HCT116 (cell line): ENCODE measurements around the gene MRAP2. TPM values are rescaled to one million over a fixed set of nuclear protein-coding genes. Genes with fewer than 3 reads are reported as not detected.

Experiments
- ATAC-seq: fragments of 200-7000 bp; cut with Tn5 transposase; 2 replicates; pipeline ENCODE4 v1.9.1; 2020; ENCODE audit warnings: mild to moderate bottlenecking, moderate library complexity
- BruUV-seq: library from RNA; stranded (reverse); fragments of 400-500 nt; replicated peaks from 2 replicates; lab custom pipeline; 2021; lab: Mats Ljungman, UMichigan
- CTCF ChIA-PET: fragments of 300-600 bp; sonication (Branson Sonifier 250); formaldehyde crosslinking; loops from one replicate; lab custom pipeline; 2021; ENCODE audit warnings: antibody characterized with exemption; lab: Charles Lee
- POLR2A ChIA-PET: fragments of 300-600, 350-600 bp; sonication (Branson Sonifier 250); formaldehyde crosslinking; loops from one replicate; lab custom pipeline; 2021; ENCODE audit warnings: antibody characterized with exemption; lab: Charles Lee
- RAD21 ChIA-PET, 2 experiments: fragments of 300-600 bp; sonication (Branson Sonifier 250); formaldehyde crosslinking; loops; one replicate each; lab custom pipeline; 2023; ENCODE audit warnings: low total read pairs in 2 of 2; ENCODE audit not compliant: uncharacterized antibody in 2 of 2, unreplicated experiment in 2 of 2, low non-redundant PET in 1 of 2; lab: Charles Lee
- DNase-seq: peaks from one replicate; pipeline ENCODE4 v3.0.0-alpha.2; 2010; ENCODE audit warnings: low read depth, low spot score
- H2AFZ ChIP-seq: fragments of 200-600 bp; shearing (Covaris generic), sonication (generic); 2 replicates; pipeline ENCODE4 v1.6.1; 2017; ENCODE audit warnings: low read depth, mixed run types, mixed read lengths, antibody characterized with exemption, low read length; ENCODE audit not compliant: poor library complexity, severe bottlenecking
- H3K27ac ChIP-seq: 2 replicates; pipeline ENCODE4 v1.5.1; 2012; ENCODE audit warnings: low read depth, low read length
- H3K27me3 ChIP-seq: fragments of 200-600 bp; sonication (generic); 2 replicates; pipeline ENCODE4 v1.6.1; 2016; ENCODE audit warnings: mixed run types, low read length, mixed read lengths; ENCODE audit not compliant: insufficient read depth
- H3K36me3 ChIP-seq, 2 experiments: fragments of 200-500 bp in 1 of 2; fragments of 200-600 bp in 1 of 2; sonication (Bioruptor generic) in 1 of 2; sonication (generic) in 1 of 2; 2 replicates each; pipeline versions ENCODE4 v1.5.1 to v1.6.1; 2014 to 2016; ENCODE audit warnings: low read length in 2 of 2, inconsistent platforms in 1 of 2, mixed read lengths in 1 of 2, mixed run types in 1 of 2; ENCODE audit not compliant: insufficient read depth in 2 of 2, control insufficient read depth in 1 of 2
- H3K4me1 ChIP-seq, 2 experiments: fragments of 200-600 bp in 1 of 2; sonication (generic) in 1 of 2; 2 replicates each; pipeline versions ENCODE4 v1.5.1 to v1.6.1; 2012 to 2017; ENCODE audit warnings: low read length in 2 of 2, inconsistent platforms in 1 of 2, mild to moderate bottlenecking in 1 of 2, mixed read lengths in 1 of 2, mixed run types in 1 of 2, moderate library complexity in 1 of 2; ENCODE audit not compliant: insufficient read depth in 2 of 2, control insufficient read depth in 1 of 2
- H3K4me2 ChIP-seq: fragments of 200-600 bp; sonication (generic); 2 replicates; pipeline ENCODE4 v1.6.1; 2017; ENCODE audit warnings: mixed run types, low read length, mixed read lengths
- H3K4me3 ChIP-seq, 2 experiments: fragments of 200-600 bp in 1 of 2; sonication (generic) in 1 of 2; replicated peaks in 1 of 2; 2 replicates each; pipeline ENCODE4 v1.5.1; 2011 to 2016; ENCODE audit warnings: low read length in 2 of 2, control low read depth in 1 of 2, low read depth in 1 of 2, mild to moderate bottlenecking in 1 of 2, mixed read lengths in 1 of 2, mixed run types in 1 of 2
- H3K79me2 ChIP-seq: fragments of 200-600 bp; sonication (generic); 2 replicates; pipeline ENCODE4 v1.6.1; 2017; ENCODE audit warnings: mild to moderate bottlenecking, mixed run types, low read length, moderate library complexity, mixed read lengths; ENCODE audit not compliant: insufficient read depth
- H3K9ac ChIP-seq: fragments of 200-600 bp; sonication (generic); 2 replicates; pipeline ENCODE4 v1.6.1; 2016; ENCODE audit warnings: low read length, mixed read lengths
- H3K9me2 ChIP-seq: fragments of 200-600 bp; sonication (generic), shearing (Covaris generic); 2 replicates; pipeline ENCODE4 v1.6.1; 2017; ENCODE audit warnings: mixed run types, mild to moderate bottlenecking, moderate library complexity; ENCODE audit not compliant: insufficient read depth
- H3K9me3 ChIP-seq, 2 experiments: fragments of 200-500 bp in 1 of 2; fragments of 200-600 bp in 1 of 2; sonication (Bioruptor generic) in 1 of 2; sonication (generic) in 1 of 2; 2 replicates each; pipeline ENCODE4 v1.6.1; 2014 to 2017; ENCODE audit warnings: low read length in 2 of 2, mixed read lengths in 2 of 2, inconsistent platforms in 1 of 2, low read depth in 1 of 2, mild to moderate bottlenecking in 1 of 2, mixed run types in 1 of 2, moderate library complexity in 1 of 2; ENCODE audit not compliant: control insufficient read depth in 1 of 2, insufficient read depth in 1 of 2
- H4K20me1 ChIP-seq: fragments of 200-600 bp; sonication (generic), shearing (Covaris generic); 2 replicates; pipeline ENCODE4 v1.6.1; 2017; ENCODE audit warnings: mixed run types, mild to moderate bottlenecking, moderate library complexity; ENCODE audit not compliant: insufficient read depth
- ATF3 ChIP-seq: IDR thresholded peaks from 2 replicates; pipeline ENCODE4 v1.6.1; 2012
- CBX3 ChIP-seq: IDR thresholded peaks from 2 replicates; pipeline ENCODE4 v1.6.1; 2012; ENCODE audit warnings: low read depth
- CEBPB ChIP-seq: IDR thresholded peaks from 2 replicates; pipeline ENCODE4 v1.6.1; 2012; ENCODE audit warnings: low read depth
- CTCF ChIP-seq, 3 experiments: fragments of 200-600 bp in 1 of 3; sonication (generic) in 1 of 3; IDR thresholded peaks in 2 of 3; conservative IDR thresholded peaks in 1 of 3; 2 replicates each; pipeline ENCODE4 v1.5.1; 2012 to 2017; ENCODE audit warnings: low read depth in 2 of 3, low read length in 2 of 3, antibody characterized with exemption in 1 of 3, borderline replicate concordance in 1 of 3, control low read depth in 1 of 3, mild to moderate bottlenecking in 1 of 3, mixed read lengths in 1 of 3, mixed run types in 1 of 3, moderate library complexity in 1 of 3; ENCODE audit not compliant: insufficient read depth in 1 of 3
- EGR1 ChIP-seq: IDR thresholded peaks from 2 replicates; pipeline ENCODE4 v1.6.1; 2012; ENCODE audit warnings: low read depth
- ELF1 ChIP-seq: IDR thresholded peaks from 2 replicates; pipeline ENCODE4 v1.6.1; 2012; ENCODE audit warnings: low read depth, borderline replicate concordance
- EZH2 ChIP-seq: fragments of 200-600 bp; sonication (generic); IDR thresholded peaks from 2 replicates; pipeline ENCODE4 v1.6.1; 2017; ENCODE audit warnings: antibody characterized with exemption, mixed run types
- FOSL1 ChIP-seq: IDR thresholded peaks from 2 replicates; pipeline ENCODE4 v1.6.1; 2012; ENCODE audit warnings: low read depth
- JUND ChIP-seq: IDR thresholded peaks from 2 replicates; pipeline ENCODE4 v1.6.1; 2012
- MAX ChIP-seq: IDR thresholded peaks from 2 replicates; pipeline ENCODE4 v1.6.1; 2012
- POLR2A ChIP-seq: IDR thresholded peaks from 2 replicates; pipeline ENCODE4 v1.7.0; 2011; ENCODE audit warnings: borderline replicate concordance; ENCODE audit not compliant: insufficient read depth, insufficient read length; ENCODE audit errors: extremely low read depth
- POLR2AphosphoS5 ChIP-seq: IDR thresholded peaks from 2 replicates; pipeline ENCODE4 v1.6.1; 2011; ENCODE audit warnings: mild to moderate bottlenecking, low read depth, low read length, moderate library complexity
- REST ChIP-seq: IDR thresholded peaks from 2 replicates; pipeline ENCODE4 v1.6.1; 2012; ENCODE audit warnings: low read depth
- SP1 ChIP-seq: IDR thresholded peaks from 2 replicates; pipeline ENCODE4 v1.6.1; 2012; ENCODE audit warnings: low read depth
- SRF ChIP-seq: IDR thresholded peaks from 2 replicates; pipeline ENCODE4 v1.6.1; 2012; ENCODE audit warnings: low read depth
- TCF7L2 ChIP-seq: IDR thresholded peaks from 2 replicates; pipeline ENCODE4 v1.7.0; 2011; ENCODE audit warnings: borderline replicate concordance, inconsistent platforms; ENCODE audit not compliant: insufficient read depth, insufficient read length; ENCODE audit errors: extremely low read depth
- YY1 ChIP-seq: IDR thresholded peaks from 2 replicates; pipeline ENCODE4 v1.6.1; 2011; ENCODE audit warnings: low read length, low read depth, moderate library complexity, mild to moderate bottlenecking; ENCODE audit not compliant: insufficient replicate concordance; ENCODE audit errors: extremely low read depth
- ZBTB33 ChIP-seq: IDR thresholded peaks from 2 replicates; pipeline ENCODE4 v1.6.1; 2011; ENCODE audit warnings: mild to moderate bottlenecking, low read length, moderate library complexity; ENCODE audit not compliant: insufficient replicate concordance; ENCODE audit errors: extremely low read depth
- ZFX ChIP-seq: fragments of 450-650 bp; IDR thresholded peaks from 2 replicates; pipeline ENCODE4 v1.6.1; 2017
- ZNF274 ChIP-seq: fragments of 200-500 bp; sonication (Bioruptor generic); IDR thresholded peaks from 2 replicates; pipeline ENCODE4 v1.6.1; 2014; ENCODE audit warnings: mild to moderate bottlenecking, low read depth, low read length, inconsistent platforms
- intact Hi-C: fragments of 100-400 bp; cut with micrococcal nuclease; formaldehyde crosslinking; loops from 2 replicates; pipeline ENCODE4 v1.10.0; 2022
- total RNA-seq: library from RNA; stranded (reverse); gene quantifications from one replicate; pipeline ENCODE4 v1.2.1, GENCODE V29; 2021; ENCODE audit not compliant: unreplicated experiment

Gene MRAP2
- total RNA-seq, 1 experiment from 2014 or later, result 1.4 TPM

GRCh38 chr6:84107495-84107894 lies 73.9 kb downstream of the MRAP2 start:
- no peaks in the 10 kb centered on the region for H3K9me2 ChIP-seq
- no peak for TF ChIP-seq POLR2A
- no peak for TF ChIP-seq MAX
- no peak for TF ChIP-seq TCF7L2
- no peak for TF ChIP-seq ATF3
- no peak for TF ChIP-seq EZH2
- no peak for TF ChIP-seq CEBPB
- no peak for TF ChIP-seq ZNF274
- TF ChIP-seq JUND, result no peak
- TF ChIP-seq CTCF (IDR thresholded peaks at IDR 0.05 in 2 of 3, conservative IDR thresholded peaks at IDR 0.05 in 1 of 3; ENCODE audit: borderline replicate concordance in 1 of 3, insufficient read depth in 1 of 3, low read depth in 2 of 3, low read length in 2 of 3), result no peak
- no peak for TF ChIP-seq ZBTB33
- TF ChIP-seq ELF1, result no peak
- no peak for TF ChIP-seq SP1
- TF ChIP-seq FOSL1, result no peak
- TF ChIP-seq CBX3, result no peak
- TF ChIP-seq YY1, result no peak
- TF ChIP-seq POLR2AphosphoS5, result no peak
- TF ChIP-seq SRF, result no peak
- no peak for TF ChIP-seq ZFX
- no peak for TF ChIP-seq EGR1
- no peak for TF ChIP-seq REST
- TF ChIP-seq, all 23 proteins: peak for 0
- Histone ChIP-seq H3K9ac (no peak overlapping the region), H3K4me2 (no peak overlapping the region), H3K4me3 (no peak overlapping the region), H3K36me3 (no peaks in the 10 kb centered on the region), H3K79me2 (no peaks in the 10 kb centered on the region), H2AFZ (no peak overlapping the region), H3K9me3 (no peaks in the 10 kb centered on the region), H3K4me1 (no peaks in the 10 kb centered on the region), H4K20me1 (no peaks in the 10 kb centered on the region), H3K27me3 (no peaks in the 10 kb centered on the region), H3K27ac (no peak overlapping the region)
- ChIA-PET CTCF (no interaction called here), RAD21 (no interaction called here), POLR2A (no interaction called here)
- no peak for DNase-seq
- intact Hi-C loops, result no loop called here
- BruUV-seq, result no TSS peak
- no peak for ATAC-seq
